B cell (primary cell): ENCODE measurements around the gene S100A4. TPM values are rescaled to one million over a fixed set of nuclear protein-coding genes. Genes with fewer than 3 reads are reported as not detected.

Experiments
- ATAC-seq: fragments of 200-7000 bp; cut with Tn5 transposase; one replicate; pipeline ENCODE4 v1.10.0; 2021; ENCODE audit warnings: low read depth, mild to moderate bottlenecking, moderate number of reproducible peaks, moderate library complexity
- CTCF ChIA-PET: fragments of 350-600 bp; sonication (Branson Sonifier 250); formaldehyde crosslinking; loops from one replicate; lab custom pipeline; 2021; ENCODE audit warnings: antibody characterized with exemption, inconsistent platforms; lab: Charles Lee
- POLR2A ChIA-PET: fragments of 350-600 bp; sonication (Branson Sonifier 250); formaldehyde crosslinking; loops from one replicate; lab custom pipeline; 2021; ENCODE audit warnings: antibody characterized with exemption; lab: Charles Lee
- DNase-seq: peaks from one replicate; pipeline ENCODE4 v3.0.0; 2013
- H2AFZ ChIP-seq: 2 replicates; pipeline ENCODE4 v1.6.1; 2012; ENCODE audit warnings: mild to moderate bottlenecking, low read depth, low read length; ENCODE audit not compliant: insufficient read depth, poor library complexity, severe bottlenecking
- H3K27ac ChIP-seq, 2 donors: 1 replicate in 1 of 2; 2 replicates in 1 of 2; pipeline ENCODE4 v1.5.1; 2012 to 2013; ENCODE audit warnings: low read length in 2 of 2, mild to moderate bottlenecking in 2 of 2, moderate library complexity in 1 of 2
- H3K27me3 ChIP-seq, 4 experiments: fragments of 200-600 bp in 1 of 4; sonication (generic) in 1 of 4; replicated peaks in 1 of 4; 1 replicate in 2 of 4; 2 replicates in 2 of 4; pipeline versions ENCODE4 v1.6.1 to v1.7.0; 2013 to 2016; ENCODE audit warnings: low read length in 3 of 4, mild to moderate bottlenecking in 2 of 4, mixed read lengths in 1 of 4, moderate library complexity in 1 of 4; ENCODE audit not compliant: insufficient read depth in 4 of 4, control insufficient read depth in 3 of 4; ENCODE audit errors: control extremely low read depth in 1 of 4
- H3K36me3 ChIP-seq, 2 experiments: replicated peaks in 1 of 2; 1 replicate in 1 of 2; 2 replicates in 1 of 2; pipeline versions ENCODE4 v1.6.1 to v1.7.1; 2013; ENCODE audit warnings: low read length in 1 of 2; ENCODE audit not compliant: insufficient read depth in 2 of 2, control insufficient read depth in 1 of 2; ENCODE audit errors: control extremely low read depth in 1 of 2, extremely low read depth in 1 of 2
- H3K4me1 ChIP-seq, 2 donors: fragments of 200-600 bp in 1 of 2; sonication (generic) in 1 of 2; 1 replicate in 1 of 2; 2 replicates in 1 of 2; pipeline versions ENCODE4 v1.5.1 to v1.6.1; 2013 to 2017; ENCODE audit warnings: low read length in 2 of 2; ENCODE audit not compliant: control insufficient read depth in 2 of 2, insufficient read depth in 2 of 2
- H3K4me2 ChIP-seq: replicated peaks from 2 replicates; pipeline ENCODE3; 2012; ENCODE audit warnings: mild to moderate bottlenecking, low read depth, low read length; ENCODE audit not compliant: poor library complexity, severe bottlenecking
- H3K4me3 ChIP-seq, 5 experiments: fragments of 200-600 bp in 1 of 5; sonication (generic) in 1 of 5; 1 replicate in 3 of 5; 2 replicates in 2 of 5; pipeline versions ENCODE4 v1.5.1 to v1.7.0; 2011 to 2016; ENCODE audit warnings: low read length in 4 of 5, mild to moderate bottlenecking in 4 of 5, low read depth in 2 of 5, control low read depth in 1 of 5, moderate library complexity in 1 of 5; ENCODE audit not compliant: insufficient read depth in 1 of 5; ENCODE audit errors: control extremely low read depth in 1 of 5, extremely low read depth in 1 of 5
- H3K79me2 ChIP-seq: fragments of 200-600 bp; sonication (generic); one replicate; pipeline ENCODE4 v1.6.0; 2016; ENCODE audit warnings: low read length; ENCODE audit not compliant: control insufficient read depth, insufficient read depth
- H3K9ac ChIP-seq: fragments of 200-600 bp; sonication (generic); 2 replicates; pipeline ENCODE4 v1.6.1; 2017; ENCODE audit warnings: mild to moderate bottlenecking, low read length, moderate library complexity
- H3K9me3 ChIP-seq, 3 donors: one replicate each; pipeline versions ENCODE4 v1.6.1 to v1.7.1; 2013; ENCODE audit warnings: low read length in 2 of 3; ENCODE audit not compliant: control insufficient read depth in 2 of 3, insufficient read depth in 1 of 3; ENCODE audit errors: control extremely low read depth in 1 of 3
- H4K20me1 ChIP-seq: 2 replicates; pipeline ENCODE4 v1.6.0; 2012; ENCODE audit warnings: mild to moderate bottlenecking, low read length; ENCODE audit not compliant: insufficient read depth, control insufficient read depth, poor library complexity, severe bottlenecking
- H3K27ac Mint-ChIP-seq: one replicate; pipeline ENCODE4 v1.8.0; 2021; ENCODE audit warnings: mixed read lengths
- H3K27me3 Mint-ChIP-seq: one replicate; pipeline ENCODE4 v1.8.0; 2021; ENCODE audit warnings: mixed read lengths
- H3K4me1 Mint-ChIP-seq: one replicate; pipeline ENCODE4 v1.8.0; 2021; ENCODE audit warnings: mixed read lengths
- H3K4me3 Mint-ChIP-seq: one replicate; pipeline ENCODE4 v1.8.0; 2021; ENCODE audit warnings: mixed read lengths
- H3K9me3 Mint-ChIP-seq: one replicate; pipeline ENCODE4 v1.8.0; 2022; ENCODE audit warnings: mixed read lengths; ENCODE audit not compliant: insufficient read depth
- CTCF ChIP-seq: fragments of 200-600 bp; IDR thresholded peaks from one replicate; pipeline ENCODE4 v1.8.0; 2022; ENCODE audit warnings: antibody characterized with exemption, mild to moderate bottlenecking
- EZH2 ChIP-seq: IDR thresholded peaks from 2 replicates; pipeline ENCODE4 v1.6.1; 2012; ENCODE audit warnings: borderline replicate concordance, low read depth, mild to moderate bottlenecking, moderate library complexity, low read length; ENCODE audit not compliant: insufficient read depth, poor library complexity, severe bottlenecking
- WGBS: methylation state at CpG from one replicate; pipeline ENCODE4 v1.1.5; 2013; ENCODE audit warnings: missing lambda C conversion rate; ENCODE audit not compliant: insufficient coverage; 5-methylcytosine and 5-hydroxymethylcytosine counted together
- intact Hi-C: fragments of 100-400 bp; cut with micrococcal nuclease; formaldehyde crosslinking; loops from one replicate; pipeline ENCODE4 v1.10.0; 2022
- polyA plus RNA-seq: library from polyadenylated mRNA; depleted of rRNA; stranded (reverse); fragments of >200 nt; gene quantifications from 2 replicates; pipeline ENCODE4 v1.2.3, GENCODE V29; 2012
- total RNA-seq, 2 donors: library from RNA; stranded (reverse); fragments of 120-200 nt in 1 of 2; gene quantifications; 1 replicate in 1 of 2; 2 replicates in 1 of 2; pipeline versions ENCODE4 v1.2.3 to v1.2.4, GENCODE V29; 2013 to 2022

The S100A4 gene
- total and polyA plus RNA-seq, 2 donors (not counting 1 experiment from before 2014, with no cell fraction given): 62.7 to 150 TPM

- Histone ChIP-seq H3K9ac (no peak overlapping the region), H3K27me3 (peaks cover 0 to 2% (median 0%) of the 10 kb centered on the region in 4 experiments), H3K9me3 (no peaks in the 10 kb centered on the region), H2AFZ (peak overlapping the region; percentile 81), H3K36me3 (no peaks in the 10 kb centered on the region), H3K27ac (no peak overlapping the region), H3K4me2 (no peak overlapping the region), H3K79me2 (no peaks in the 10 kb centered on the region), H3K4me3 (no peak overlapping the region), H3K4me1 (peaks cover 15 to 34% of the 10 kb centered on the region in 2 donors), H4K20me1 (no peaks in the 10 kb centered on the region)
- no peaks in the 10 kb centered on the region for H3K9me3 Mint-ChIP-seq
- ATAC-seq (no peak), DNase-seq (no peak)
- TF ChIP-seq CTCF (no peak), EZH2 (no peak)
- no peak overlapping the region for H3K4me3 Mint-ChIP-seq
- ChIA-PET CTCF (interaction anchor here (0.6 to 7.4 kb wide), 24 partner anchors 8 to 419 kb away, joined by 3 to 227 read pairs (median 4); partner anchors contain the start of genes CRTC2, S100A4, S100A5 and S100A6), POLR2A (interaction anchor here (0.5 to 1.4 kb wide), 4 partner anchors 32 to 176 kb away, joined by 3 to 7 read pairs (median 4); partner anchors contain the start of gene S100A6)
- WGBS: 91% methylated on average over 16 of the region's 22 CpGs
- H3K27ac Mint-ChIP-seq: no peak overlapping the region
- peaks cover 34% of the 10 kb centered on the region for H3K4me1 Mint-ChIP-seq
- H3K27me3 Mint-ChIP-seq: peaks cover 7% of the 10 kb centered on the region
- intact Hi-C loops: loop anchor here (1.0 kb wide), 5 partner anchors 34 to 705 kb away; partner anchors contain the start of gene HAX1
These were observed 22.2 kb upstream of the S100A4 start for GRCh38 chr1:153567621-153568366.
